NCI-H446 (cell line): ENCODE data around the gene SMIM36.
"Not testable (repeated sequence)": the region's sequence is repeated elsewhere in the genome, so short reads cannot be mapped to it uniquely, and the experiment has no call there.

Experiments
- DNase-seq, 2 experiments: peaks; one replicate each; lab custom pipeline; 2025; lab: John Stamatoyannopoulos, UW

Gene SMIM36

GRCh38 chr17:55454906-55455474 is 56.3 kb downstream of the SMIM36 start:
- DNase-seq = peak in 1 of 2 experiments; percentile 6

GRCh38 chr17:55453839-55454557 is 57.3 kb downstream of the SMIM36 start:
- no peak for DNase-seq

- no peak for DNase-seq
Observed at GRCh38 chr17:55452139-55452790, 59.0 kb downstream of the SMIM36 start.

- no peak for DNase-seq
Observed at GRCh38 chr17:55451758-55452138, 59.5 kb downstream of the SMIM36 start.

GRCh38 chr17:55451203-55451641 is 60.0 kb downstream of the SMIM36 start:
- DNase-seq = no peak

- DNase-seq = no peak
Observed at GRCh38 chr17:55450232-55450825, 60.9 kb downstream of the SMIM36 start.

- DNase-seq = no peak
Observed at GRCh38 chr17:55448681-55449080, 62.6 kb downstream of the SMIM36 start.

- no peak for DNase-seq
Observed at GRCh38 chr17:55446581-55447205, 64.6 kb downstream of the SMIM36 start.

- not testable (repeated sequence) for DNase-seq
Observed at GRCh38 chr17:55446004-55446403, 65.2 kb downstream of the SMIM36 start.

GRCh38 chr17:55444471-55445441 is 66.5 kb downstream of the SMIM36 start:
- DNase-seq = no peak

GRCh38 chr17:55443904-55444303 is 67.3 kb downstream of the SMIM36 start:
- DNase-seq = no peak

- no peak for DNase-seq
Observed at GRCh38 chr17:55442953-55443683, 68.1 kb downstream of the SMIM36 start.

GRCh38 chr17:55442462-55442861 is 68.8 kb downstream of the SMIM36 start:
- no peak for DNase-seq

- DNase-seq = peak in 1 of 2 experiments; percentile 28
Observed at GRCh38 chr17:55441544-55441943, 69.7 kb downstream of the SMIM36 start.

GRCh38 chr17:55440391-55440790 is 70.9 kb downstream of the SMIM36 start:
- peak; percentile 43 to 88 for DNase-seq

GRCh38 chr17:55437159-55437605 is 74.1 kb downstream of the SMIM36 start:
- DNase-seq = no peak

GRCh38 chr17:55436224-55437158 is 74.8 kb downstream of the SMIM36 start:
- DNase-seq = no peak

GRCh38 chr17:55435408-55435807 is 75.8 kb downstream of the SMIM36 start:
- DNase-seq = no peak

- no peak for DNase-seq
Observed at GRCh38 chr17:55434721-55435120, 76.5 kb downstream of the SMIM36 start.
